Trophoblast cell (in vitro differentiated cells and primary cell): ENCODE data around the gene VPS51.

Source experiments
- DNase-seq, 2 donors: peaks; one replicate each; pipeline ENCODE4 v3.0.0-alpha.2; 2016
- H2AFZ ChIP-seq: 2 replicates; pipeline ENCODE4 v1.6.1; 2013; ENCODE audit warnings: low read length, moderate library complexity, mild to moderate bottlenecking; ENCODE audit not compliant: insufficient read depth, poor library complexity
- H2AK5ac ChIP-seq: 2 replicates; pipeline ENCODE4 v1.6.1; 2013; ENCODE audit warnings: mild to moderate bottlenecking, low read length
- H2BK120ac ChIP-seq: 2 replicates; pipeline ENCODE4 v1.6.1; 2013; ENCODE audit warnings: low read length, mild to moderate bottlenecking, moderate library complexity; ENCODE audit not compliant: insufficient read depth, poor library complexity
- H2BK12ac ChIP-seq: 2 replicates; pipeline ENCODE4 v1.6.1; 2013; ENCODE audit warnings: mild to moderate bottlenecking, low read length, moderate library complexity
- H2BK5ac ChIP-seq: 2 replicates; pipeline ENCODE4 v1.6.1; 2013; ENCODE audit warnings: low read length, low read depth, moderate library complexity, mild to moderate bottlenecking; ENCODE audit not compliant: poor library complexity
- H3K14ac ChIP-seq: 2 replicates; pipeline ENCODE4 v1.6.1; 2013; ENCODE audit warnings: mild to moderate bottlenecking, low read length
- H3K18ac ChIP-seq: 2 replicates; pipeline ENCODE4 v1.6.1; 2013; ENCODE audit warnings: mild to moderate bottlenecking, low read length
- H3K23ac ChIP-seq: 2 replicates; pipeline ENCODE4 v1.6.1; 2013; ENCODE audit warnings: low read length
- H3K27ac ChIP-seq: 2 replicates; pipeline ENCODE4 v1.5.1; 2013; ENCODE audit warnings: low read depth, mild to moderate bottlenecking, inconsistent platforms, low read length, moderate library complexity
- H3K27me3 ChIP-seq: 2 replicates; pipeline ENCODE4 v1.6.1; 2013; ENCODE audit warnings: inconsistent platforms, mild to moderate bottlenecking, low read length, moderate library complexity; ENCODE audit not compliant: insufficient read depth
- H3K36me3 ChIP-seq, 2 experiments: 1 replicate in 1 of 2; 2 replicates in 1 of 2; pipeline ENCODE4 v1.6.1; 2013; ENCODE audit warnings: low read length in 2 of 2, mild to moderate bottlenecking in 2 of 2, moderate library complexity in 1 of 2; ENCODE audit not compliant: insufficient read depth in 2 of 2, control insufficient read depth in 1 of 2
- H3K4ac ChIP-seq: 2 replicates; pipeline ENCODE4 v1.6.1; 2013; ENCODE audit warnings: low read depth, mild to moderate bottlenecking, low read length, moderate library complexity
- H3K4me1 ChIP-seq, 2 experiments: 1 replicate in 1 of 2; 2 replicates in 1 of 2; pipeline ENCODE4 v1.6.1; 2013; ENCODE audit warnings: low read length in 2 of 2, mild to moderate bottlenecking in 2 of 2, moderate library complexity in 1 of 2; ENCODE audit not compliant: insufficient read depth in 2 of 2, control insufficient read depth in 1 of 2
- H3K4me2 ChIP-seq: 2 replicates; pipeline ENCODE4 v1.6.1; 2013; ENCODE audit warnings: inconsistent platforms, mild to moderate bottlenecking, low read length, moderate library complexity
- H3K4me3 ChIP-seq: 2 replicates; pipeline ENCODE4 v1.5.1; 2013; ENCODE audit warnings: mild to moderate bottlenecking, low read depth, low read length, inconsistent platforms
- H3K79me1 ChIP-seq: one replicate; pipeline ENCODE4 v1.6.1; 2013; ENCODE audit warnings: low read length
- H3K79me2 ChIP-seq: 2 replicates; pipeline ENCODE4 v1.6.1; 2013; ENCODE audit warnings: low read length, mild to moderate bottlenecking; ENCODE audit not compliant: control insufficient read depth, insufficient read depth, poor library complexity
- H3K9ac ChIP-seq: 2 replicates; pipeline ENCODE4 v1.6.1; 2013; ENCODE audit warnings: mild to moderate bottlenecking, low read length
- H3K9me3 ChIP-seq: 2 replicates; pipeline ENCODE4 v1.6.1; 2013; ENCODE audit warnings: low read depth, mild to moderate bottlenecking, control low read depth, inconsistent platforms, low read length; ENCODE audit not compliant: insufficient read depth
- H4K12ac ChIP-seq: 2 replicates; pipeline ENCODE4 v1.6.1; 2013; ENCODE audit warnings: low read depth, mild to moderate bottlenecking, low read length, moderate library complexity
- H4K8ac ChIP-seq: 2 replicates; pipeline ENCODE4 v1.6.1; 2013; ENCODE audit warnings: low read depth, mild to moderate bottlenecking, low read length, moderate library complexity
- H4K91ac ChIP-seq: one replicate; pipeline ENCODE4 v1.6.1; 2013; ENCODE audit warnings: low read depth, mild to moderate bottlenecking, low read length, moderate library complexity
- WGBS: extraction: QIAGEN DNeasy Blood & Tissue Kit; methylation state at CpG from one replicate; pipeline ENCODE4 v1.1.7; 2013; ENCODE audit warnings: missing lambda C conversion rate; ENCODE audit not compliant: insufficient read length, insufficient coverage; ENCODE audit errors: extremely low coverage; 5-methylcytosine and 5-hydroxymethylcytosine counted together

The VPS51 gene

DNA sequence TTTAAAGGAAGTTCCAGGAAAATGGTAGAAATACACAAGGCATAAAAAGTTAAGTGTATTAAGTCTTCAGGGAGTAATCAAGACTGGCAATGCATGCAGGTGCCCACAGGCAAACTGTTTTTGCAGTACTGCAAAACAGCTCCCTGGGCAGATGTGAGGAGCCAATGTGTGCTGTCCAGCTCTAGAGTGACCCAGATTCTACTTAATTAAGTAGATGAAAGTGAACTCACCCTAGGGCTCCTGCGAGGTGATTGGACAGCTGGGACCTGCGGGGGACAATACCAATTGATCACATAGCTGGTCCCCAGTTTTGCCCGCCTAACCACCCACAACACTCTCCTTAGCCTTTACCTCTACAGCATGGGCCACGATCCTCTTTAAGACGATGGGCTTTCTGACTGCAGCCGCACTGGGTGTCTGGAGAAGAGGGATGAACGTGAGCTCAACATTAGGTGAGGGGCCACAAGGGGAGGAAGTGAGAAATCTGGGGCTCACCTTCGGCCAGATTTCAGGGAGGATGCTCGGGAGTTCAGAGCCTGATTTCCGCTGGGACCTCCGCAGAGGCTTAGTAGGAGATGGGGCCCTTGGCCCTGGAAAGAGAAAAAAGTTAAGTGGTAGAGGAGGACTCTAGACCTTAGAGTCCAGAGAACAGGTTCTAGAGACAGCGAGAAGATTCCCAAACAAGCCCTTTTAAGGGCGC, 12.7 kb upstream of the VPS51 start:
- H3K4me3 ChIP-seq: peak overlapping the region; percentile 97
- peaks cover 10 to 11% of the 10 kb centered on the region in 2 experiments for H3K4me1 ChIP-seq
- peak overlapping the region; percentile 40 for H2BK120ac ChIP-seq
- peak overlapping the region; percentile 71 for H4K91ac ChIP-seq
- peak overlapping the region; percentile 87 for H2AFZ ChIP-seq
- no peaks in the 10 kb centered on the region for H3K27me3 ChIP-seq
- no peak for DNase-seq
- peak overlapping the region; percentile 42 for H2BK5ac ChIP-seq
- H3K14ac ChIP-seq: peak overlapping the region; percentile 77
- peak overlapping the region; percentile 85 for H4K12ac ChIP-seq
- H3K9ac ChIP-seq: peak overlapping the region; percentile 75
- H3K36me3 ChIP-seq: peaks cover 42 to 58% of the 10 kb centered on the region in 2 experiments
- H2AK5ac ChIP-seq: peak overlapping the region; percentile 74
- H3K9me3 ChIP-seq: no peaks in the 10 kb centered on the region
- H3K23ac ChIP-seq: no peak overlapping the region
- peak overlapping the region; percentile 90 for H4K8ac ChIP-seq
- H3K4ac ChIP-seq: peak overlapping the region; percentile 94
- peak overlapping the region; percentile 78 for H3K18ac ChIP-seq
- H3K4me2 ChIP-seq: peak overlapping the region; percentile 73
- H3K79me1 ChIP-seq: peaks cover 9% of the 10 kb centered on the region
- no CpG with 5 or more reads among the region's 13 CpGs for WGBS
- no peak overlapping the region for H2BK12ac ChIP-seq
- peaks cover 12% of the 10 kb centered on the region for H3K79me2 ChIP-seq
- H3K27ac ChIP-seq: peak overlapping the region; percentile 24

DNA sequence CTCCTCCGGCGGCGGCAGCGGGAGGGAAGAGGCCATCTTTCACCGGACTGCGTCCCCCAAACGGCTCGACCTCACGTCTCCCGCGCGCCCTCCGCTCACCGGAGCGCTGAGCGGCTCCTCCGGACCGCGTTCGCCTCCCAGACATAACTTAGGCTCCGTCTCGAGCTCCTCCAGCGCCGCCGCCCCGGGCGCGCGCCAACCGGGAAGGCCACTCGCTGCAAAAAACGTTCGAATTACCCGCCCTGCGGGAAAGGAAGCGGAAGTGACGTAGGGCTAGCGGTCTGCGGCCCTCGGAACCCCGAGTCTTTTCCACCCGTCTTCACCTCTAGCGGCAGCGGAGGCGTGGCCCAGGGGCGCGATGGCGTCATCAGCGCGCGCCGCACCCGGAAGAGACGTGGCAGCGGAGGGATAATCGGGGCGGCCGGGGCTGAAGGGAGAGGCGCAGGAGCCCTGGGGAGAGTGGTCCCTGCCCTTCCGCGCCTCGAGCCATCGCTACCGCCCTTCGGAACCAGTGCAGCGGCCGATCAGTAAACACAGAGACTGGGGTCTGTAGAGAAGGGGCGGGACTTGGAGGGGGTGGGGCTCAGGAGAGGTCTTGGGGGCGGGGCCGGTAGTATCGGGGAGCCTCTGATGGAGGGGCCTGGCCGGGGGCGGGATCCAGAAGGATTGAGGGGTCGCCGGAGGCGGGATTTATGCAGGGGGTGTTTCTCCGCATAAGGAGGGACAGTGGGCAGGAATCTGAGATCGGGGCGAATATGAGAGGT, 12.0 kb upstream of the VPS51 start, which contains the start of the genes CDCA5 and ZFPL1:
TSS of gene CDCA5 (minus strand) at position 207 of the 764 bp plus-strand sequence. CDS start at position 145, 62 bp downstream.
TSS of gene ZFPL1 (plus strand) at position 389 of the 764 bp plus-strand sequence. CDS start 477 bp downstream, outside the sequence.
- H2AFZ ChIP-seq: peak within 1 kb of the TSS; percentile 87
- H3K79me2 ChIP-seq: peaks cover 12% of the 10 kb centered on the region
- peak within 1 kb of the TSS; percentile 88 for H3K27ac ChIP-seq
- no peaks in the 10 kb centered on the region for H3K9me3 ChIP-seq
- no peaks in the 10 kb centered on the region for H3K27me3 ChIP-seq
- H3K4me3 ChIP-seq: peak within 1 kb of the TSS; percentile 97
- peak within 1 kb of the TSS; percentile 100 for H2AK5ac ChIP-seq
- H3K4me1 ChIP-seq: peaks cover 10 to 11% of the 10 kb centered on the region in 2 experiments
- H3K4me2 ChIP-seq: peak within 1 kb of the TSS; percentile 73
- H3K9ac ChIP-seq: peak within 1 kb of the TSS; percentile 82
- peak within 1 kb of the TSS; percentile 92 for H3K14ac ChIP-seq
- peak within 1 kb of the TSS; percentile 81 for H2BK5ac ChIP-seq
- peaks cover 42 to 58% of the 10 kb centered on the region in 2 experiments for H3K36me3 ChIP-seq
- H3K18ac ChIP-seq: peak within 1 kb of the TSS; percentile 94
- H4K91ac ChIP-seq: peak within 1 kb of the TSS; percentile 89
- peak; percentile 94 to 98 for DNase-seq
- peak within 1 kb of the TSS; percentile 30 for H2BK12ac ChIP-seq
- no peak within 1 kb of the TSS for H3K23ac ChIP-seq
- peak within 1 kb of the TSS; percentile 98 for H3K4ac ChIP-seq
- peak within 1 kb of the TSS; percentile 95 for H4K12ac ChIP-seq
- peaks cover 9% of the 10 kb centered on the region for H3K79me1 ChIP-seq
- no CpG with 5 or more reads among the region's 79 CpGs for WGBS
- peak within 1 kb of the TSS; percentile 95 for H4K8ac ChIP-seq
- peak within 1 kb of the TSS; percentile 63 for H2BK120ac ChIP-seq

DNA sequence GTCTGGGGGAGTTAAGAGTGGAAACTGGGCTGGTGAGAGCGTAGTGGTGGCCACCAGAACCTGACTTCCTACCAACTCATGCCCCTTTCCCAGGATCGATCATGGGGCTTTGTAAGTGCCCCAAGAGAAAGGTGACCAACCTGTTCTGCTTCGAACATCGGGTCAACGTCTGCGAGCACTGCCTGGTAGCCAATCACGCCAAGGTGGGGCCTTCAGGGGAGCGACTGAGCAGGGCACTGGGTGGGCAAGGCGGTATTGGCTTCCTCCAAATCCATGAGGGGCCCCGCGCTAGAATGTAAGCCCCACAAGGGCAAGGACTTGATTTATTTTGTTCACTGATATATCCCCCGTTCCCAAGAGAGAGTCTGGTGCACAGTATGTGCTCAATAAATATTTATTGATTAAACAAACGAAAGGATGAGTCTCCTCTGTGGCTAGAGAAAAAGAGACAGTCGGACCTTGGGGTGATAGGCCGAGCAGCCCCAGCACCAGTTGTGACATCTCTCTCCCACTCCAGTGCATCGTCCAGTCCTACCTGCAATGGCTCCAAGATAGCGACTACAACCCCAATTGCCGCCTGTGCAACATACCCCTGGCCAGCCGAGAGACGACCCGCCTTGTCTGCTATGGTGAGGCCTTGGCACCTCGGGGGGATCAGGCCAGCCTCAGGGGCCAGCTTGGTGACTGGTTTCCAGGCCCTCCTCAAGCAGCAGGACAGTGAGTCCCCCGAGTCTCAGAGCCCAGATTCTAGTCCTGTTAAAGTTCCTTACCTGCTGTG, 11.2 kb upstream of the VPS51 start:
- Histone ChIP-seq H2AK5ac (peak overlapping the region; percentile 100), H3K18ac (peak overlapping the region; percentile 94)

DNA sequence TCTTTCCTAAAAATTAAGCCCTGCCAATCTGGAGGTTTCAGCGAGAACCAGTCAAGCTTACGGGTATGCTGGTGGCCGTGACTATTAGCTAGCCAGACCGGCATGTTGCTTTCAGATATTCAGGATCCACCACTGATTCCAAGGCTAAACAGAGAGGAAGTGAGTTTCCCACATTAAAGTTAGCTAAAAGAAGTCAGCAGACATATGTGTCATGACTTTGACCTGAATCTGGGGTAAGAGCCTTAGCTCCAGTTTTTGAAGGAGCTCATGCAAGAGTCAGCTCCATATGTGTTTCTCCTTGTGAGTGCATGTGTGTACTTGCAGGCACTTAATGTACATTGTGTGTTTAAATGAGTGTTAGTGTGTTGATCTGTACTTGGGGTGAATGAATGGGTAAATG, 10.6 kb upstream of the VPS51 start:
- Histone ChIP-seq H3K14ac (no peak overlapping the region), H3K79me2 (peaks cover 12% of the 10 kb centered on the region), H2BK5ac (no peak overlapping the region), H3K4me1 (peaks cover 10 to 11% of the 10 kb centered on the region in 2 experiments), H3K23ac (no peak overlapping the region), H2AK5ac (no peak overlapping the region), H3K79me1 (peaks cover 9% of the 10 kb centered on the region), H3K27ac (no peak overlapping the region), H2BK12ac (no peak overlapping the region), H3K36me3 (peaks cover 31 to 55% of the 10 kb centered on the region in 2 experiments), H2BK120ac (no peak overlapping the region), H3K9me3 (no peaks in the 10 kb centered on the region), H4K8ac (no peak overlapping the region), H3K18ac (no peak overlapping the region), H3K4ac (no peak overlapping the region), H4K12ac (no peak overlapping the region), H2AFZ (no peak overlapping the region), H3K27me3 (no peaks in the 10 kb centered on the region), H3K9ac (no peak overlapping the region), H4K91ac (no peak overlapping the region), H3K4me3 (no peak overlapping the region), H3K4me2 (peak overlapping the region; percentile 9)
- DNase-seq: no peak
- no CpG with 5 or more reads among the region's 4 CpGs for WGBS

More for the DNA sequence above, 11.2 kb upstream of the VPS51 start:
- H4K91ac ChIP-seq: peak overlapping the region; percentile 87
- H3K14ac ChIP-seq: peak overlapping the region; percentile 92
- no peaks in the 10 kb centered on the region for H3K27me3 ChIP-seq
- peak overlapping the region; percentile 95 for H4K12ac ChIP-seq
- H3K4me1 ChIP-seq: peaks cover 10 to 11% of the 10 kb centered on the region in 2 experiments
- H4K8ac ChIP-seq: peak overlapping the region; percentile 95
- peak overlapping the region; percentile 97 for H3K4me3 ChIP-seq
- peaks cover 36 to 59% of the 10 kb centered on the region in 2 experiments for H3K36me3 ChIP-seq
- H3K79me1 ChIP-seq: peaks cover 9% of the 10 kb centered on the region
- peak overlapping the region; percentile 56 for H2AFZ ChIP-seq
- H2BK120ac ChIP-seq: peak overlapping the region; percentile 18
- peak overlapping the region; percentile 98 for H3K4ac ChIP-seq
- H3K4me2 ChIP-seq: peak overlapping the region; percentile 71
- H2BK12ac ChIP-seq: peak overlapping the region; percentile 30
- H3K79me2 ChIP-seq: peaks cover 12% of the 10 kb centered on the region
- peak overlapping the region; percentile 88 for H3K27ac ChIP-seq
- H3K9me3 ChIP-seq: no peaks in the 10 kb centered on the region
- H2BK5ac ChIP-seq: peak overlapping the region; percentile 81
- no peak overlapping the region for H3K23ac ChIP-seq
- WGBS: no CpG with 5 or more reads among the region's 23 CpGs
- H3K9ac ChIP-seq: peak overlapping the region; percentile 82
- DNase-seq: no peak
